Fibroblast of skin of left quadriceps (primary cell): ENCODE data around the gene SREBF1.
"Not testable (repeated sequence)": the region's sequence is repeated elsewhere in the genome, so short reads cannot be mapped to it uniquely, and the experiment has no call there.

Experiments
- DNase-seq, 2 experiments: peaks; one replicate each; pipeline ENCODE4 v3.0.0-alpha.2; 2013; ENCODE audit warnings: low read depth in 2 of 2

Gene SREBF1

DNA sequence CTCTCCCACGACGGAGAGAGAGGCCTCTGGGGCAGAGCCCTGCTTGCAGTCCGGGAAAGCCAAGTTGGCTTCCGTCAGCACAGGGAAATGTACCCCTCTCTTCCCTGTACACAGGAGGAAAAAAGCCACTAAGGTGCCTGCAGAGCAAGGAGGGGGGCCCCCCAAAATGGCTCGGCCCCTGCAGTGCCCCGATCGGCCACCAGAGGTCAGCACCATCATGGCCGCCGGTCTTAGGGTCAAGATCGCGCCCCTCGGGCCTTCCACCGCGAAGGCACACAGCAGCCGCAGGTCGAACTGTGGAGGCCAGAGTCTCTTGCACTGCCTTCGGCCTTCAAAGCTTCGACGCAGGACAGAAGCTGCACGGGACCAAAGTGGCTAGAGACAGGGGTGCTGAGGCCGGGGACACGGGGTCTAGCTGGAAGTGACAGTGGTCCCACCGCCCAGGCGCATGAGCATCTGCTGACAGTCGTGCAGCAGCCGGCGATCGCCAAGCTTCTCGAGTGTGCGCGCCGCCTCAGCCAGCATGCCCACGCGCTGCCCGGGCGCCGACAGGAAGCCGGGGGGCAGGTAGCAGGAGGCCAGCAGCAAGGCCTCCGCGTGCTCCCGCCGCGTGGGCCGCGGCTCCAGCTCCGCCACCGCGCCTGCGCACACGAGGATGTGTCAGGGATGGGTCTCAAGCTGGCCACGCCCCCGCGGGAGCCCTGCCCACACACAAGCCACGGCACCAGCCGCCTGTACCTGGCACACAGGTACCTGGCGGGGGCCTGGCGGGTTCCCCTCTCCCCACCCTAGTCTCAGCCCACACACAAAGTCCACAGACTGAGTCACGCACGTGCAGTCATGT lies 24.4 kb downstream of the SREBF1 start:
- no peak for DNase-seq

- no peak for DNase-seq
Measured at GRCh38 chr17:17811381-17812210, 25.2 kb downstream of the SREBF1 start.

DNA sequence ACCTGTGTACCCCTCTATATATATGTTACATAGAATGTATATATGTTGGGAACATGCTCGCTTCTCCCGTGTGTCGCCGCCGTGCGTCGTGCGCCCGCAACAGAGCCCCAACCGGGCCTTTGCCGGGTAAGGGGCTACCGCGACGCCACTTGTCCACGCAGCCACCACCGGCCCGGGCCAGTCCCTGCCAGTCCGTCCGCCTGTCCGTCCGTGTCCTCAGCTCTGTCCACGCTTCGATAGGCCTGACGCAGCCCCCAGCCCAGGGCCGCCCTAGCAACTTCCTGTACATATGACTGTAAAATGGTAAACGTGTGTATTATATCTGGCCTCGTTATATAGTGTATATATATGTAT lies 25.9 kb downstream of the SREBF1 start:
- no peak for DNase-seq

DNA sequence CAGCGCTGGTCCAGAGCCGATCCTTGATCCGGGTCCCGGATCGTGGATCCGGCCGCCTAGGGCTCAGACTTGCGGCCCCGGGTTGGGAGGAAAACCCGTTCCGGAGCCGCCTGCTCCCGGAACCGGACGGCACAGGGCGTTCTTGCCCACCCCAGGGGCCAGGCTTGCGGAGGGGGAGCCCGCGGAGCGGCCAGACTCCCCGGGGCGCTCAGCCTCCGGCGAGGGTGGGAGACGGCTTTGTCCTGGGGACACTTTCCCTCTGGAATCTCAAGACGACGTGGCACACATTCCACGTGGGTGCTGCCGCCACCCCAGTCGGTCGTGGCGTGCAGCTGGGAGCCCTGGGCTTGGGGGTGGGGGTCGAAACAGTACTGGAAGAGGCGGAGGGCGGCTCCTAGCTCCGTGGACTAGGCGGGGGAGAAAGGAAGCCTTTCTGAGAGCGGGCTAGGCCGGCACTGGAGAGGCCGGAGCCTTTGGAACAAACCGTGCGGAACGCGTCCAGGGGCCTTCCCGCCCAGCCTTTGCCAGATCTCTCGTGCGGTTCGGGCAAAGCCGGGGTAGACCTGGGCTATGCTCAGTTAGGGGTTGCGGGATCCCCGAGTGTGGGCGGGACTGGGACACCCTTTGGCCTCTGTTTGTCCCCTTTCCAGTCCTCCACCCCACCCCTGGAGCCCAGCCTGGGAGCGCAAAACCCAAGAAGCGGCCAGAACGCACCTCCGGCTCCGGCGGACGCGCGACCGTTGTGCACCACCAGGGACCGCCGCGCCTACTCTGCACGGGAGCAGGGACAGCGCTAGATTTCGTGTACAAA lies 26.5 kb downstream of the SREBF1 start:
- peak in 1 of 2 experiments; percentile 33 for DNase-seq

DNA sequence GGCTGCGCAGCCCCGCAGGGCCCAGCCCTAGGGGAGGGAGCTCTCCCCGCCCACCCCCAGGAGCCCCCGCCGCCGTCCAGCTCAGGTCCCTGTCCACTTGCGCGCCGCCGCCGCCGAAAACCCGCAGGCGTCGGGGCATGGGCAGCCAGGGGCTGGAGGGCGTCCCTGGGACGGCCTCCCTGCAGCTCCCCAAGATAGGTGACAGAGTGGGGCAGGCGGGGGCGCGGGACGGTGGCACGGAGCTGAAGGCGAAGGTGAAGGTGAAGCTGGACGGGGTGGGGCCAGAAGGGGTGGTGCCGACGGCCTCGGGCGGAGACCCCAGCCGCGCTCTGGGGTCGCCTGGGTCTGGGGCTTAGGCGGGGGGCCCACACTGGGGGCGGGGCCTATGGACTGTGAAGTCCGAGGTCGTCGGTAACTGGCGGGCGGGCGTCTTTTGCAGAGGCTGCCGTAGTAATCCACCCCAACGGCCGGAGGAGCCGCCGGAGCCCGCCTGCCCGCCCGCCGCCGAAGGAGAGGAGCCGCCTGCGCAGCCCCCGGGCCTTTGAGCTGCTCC lies 27.2 kb downstream of the SREBF1 start:
- DNase-seq, result no peak

DNA sequence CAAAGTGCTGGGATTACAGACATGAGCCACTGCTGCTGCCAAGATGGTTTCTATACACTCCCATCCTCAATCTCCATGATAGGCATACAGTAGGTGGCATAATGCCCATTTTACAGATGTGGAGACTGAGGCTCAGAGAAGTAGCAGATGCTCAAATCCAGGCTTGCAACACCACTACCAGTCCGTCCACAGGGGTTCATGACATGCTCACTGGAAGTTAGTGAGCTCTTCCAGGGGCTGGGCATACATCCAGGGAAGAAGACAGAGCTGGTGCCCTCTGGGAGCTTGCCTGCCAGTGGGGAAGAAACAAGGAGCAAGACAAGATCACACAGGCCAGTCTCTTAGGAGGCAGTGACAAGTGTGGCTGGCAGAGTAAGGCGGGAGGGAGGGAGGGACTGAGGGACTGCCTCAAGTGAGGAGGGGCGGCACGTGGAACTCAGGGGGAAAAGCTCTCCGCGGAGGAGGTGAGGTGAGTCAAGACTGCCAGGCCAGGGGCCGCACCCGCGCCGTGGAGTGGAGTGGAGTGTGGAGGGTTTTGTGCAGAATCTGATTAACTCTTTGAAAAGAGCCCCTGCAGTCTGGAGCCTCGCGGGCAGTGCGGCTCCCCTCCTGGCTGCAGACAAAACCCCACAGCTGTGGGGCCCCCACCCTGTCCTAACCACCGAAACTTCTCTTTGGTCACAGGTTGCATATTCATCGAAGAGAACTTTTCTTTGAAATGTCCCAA lies 27.9 kb downstream of the SREBF1 start:
- DNase-seq, result no peak

DNA sequence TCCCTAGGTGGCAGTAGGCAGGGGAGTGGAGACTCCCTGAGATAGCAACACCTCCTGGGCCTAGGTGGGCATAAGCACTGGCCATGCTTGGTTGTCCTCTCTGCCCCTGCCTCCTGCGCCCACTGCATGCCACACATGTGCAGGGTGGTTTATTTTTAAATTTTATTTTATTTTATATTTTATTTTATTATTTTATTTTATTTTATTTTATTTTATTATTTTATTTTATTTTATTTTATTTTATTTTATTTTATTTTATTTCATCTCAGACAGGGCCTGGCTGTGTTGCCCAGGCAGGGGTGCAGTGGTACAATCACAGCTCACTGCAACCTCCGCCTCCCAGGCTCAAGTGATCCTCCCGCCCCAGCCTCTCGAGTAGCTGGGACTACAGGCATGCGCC lies 28.6 kb downstream of the SREBF1 start:
- DNase-seq, result not testable (repeated sequence)

DNA sequence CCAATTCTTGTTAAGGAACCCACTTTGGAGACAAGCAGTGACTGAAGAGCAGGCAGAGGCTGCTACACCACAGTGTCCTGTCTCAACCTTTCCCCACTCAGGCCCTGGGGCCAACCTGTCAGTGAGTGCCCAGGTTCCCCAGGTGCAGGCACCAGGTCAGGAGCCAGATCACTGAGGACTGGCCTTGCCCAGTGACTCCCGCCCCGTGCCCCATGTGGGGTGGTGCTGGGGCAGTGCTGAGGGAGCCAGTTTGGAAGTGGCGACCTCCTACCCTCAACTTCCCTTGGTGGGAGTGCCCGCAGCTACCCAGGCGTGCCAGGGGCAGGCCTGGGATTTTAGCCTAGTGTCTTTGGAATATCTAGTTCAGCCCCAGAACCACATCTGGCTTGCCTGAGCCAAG lies 29.3 kb downstream of the SREBF1 start:
- DNase-seq, result no peak

- DNase-seq, result no peak
Measured at GRCh38 chr17:17806611-17807274, 30.0 kb downstream of the SREBF1 start.

DNA sequence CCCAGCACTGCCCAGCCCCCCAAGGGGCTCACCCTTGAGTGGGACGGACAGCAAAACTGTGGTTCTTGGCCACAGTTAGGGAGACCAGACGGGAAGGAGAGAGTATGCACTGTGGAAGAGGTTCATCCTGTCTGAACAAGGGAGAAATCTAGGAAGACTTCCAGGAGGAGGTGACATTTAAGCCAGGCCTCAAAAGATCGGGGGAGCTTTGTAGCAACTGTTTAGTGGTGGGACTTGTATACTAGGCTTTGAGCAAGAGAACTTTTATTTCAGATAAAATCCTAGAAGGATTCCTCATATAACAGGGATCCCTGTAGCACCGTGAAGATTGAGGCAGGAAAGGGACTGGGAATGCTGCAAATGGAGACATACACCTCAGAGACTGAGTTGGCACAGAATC lies 30.8 kb downstream of the SREBF1 start:
- DNase-seq, result no peak

GRCh38 chr17:17805575-17805974 lies 31.2 kb downstream of the SREBF1 start:
- no peak for DNase-seq

- no peak for DNase-seq
Measured at GRCh38 chr17:17804007-17804406, 32.8 kb downstream of the SREBF1 start.

- no peak for DNase-seq
Measured at GRCh38 chr17:17801800-17802481, 34.8 kb downstream of the SREBF1 start.

DNA sequence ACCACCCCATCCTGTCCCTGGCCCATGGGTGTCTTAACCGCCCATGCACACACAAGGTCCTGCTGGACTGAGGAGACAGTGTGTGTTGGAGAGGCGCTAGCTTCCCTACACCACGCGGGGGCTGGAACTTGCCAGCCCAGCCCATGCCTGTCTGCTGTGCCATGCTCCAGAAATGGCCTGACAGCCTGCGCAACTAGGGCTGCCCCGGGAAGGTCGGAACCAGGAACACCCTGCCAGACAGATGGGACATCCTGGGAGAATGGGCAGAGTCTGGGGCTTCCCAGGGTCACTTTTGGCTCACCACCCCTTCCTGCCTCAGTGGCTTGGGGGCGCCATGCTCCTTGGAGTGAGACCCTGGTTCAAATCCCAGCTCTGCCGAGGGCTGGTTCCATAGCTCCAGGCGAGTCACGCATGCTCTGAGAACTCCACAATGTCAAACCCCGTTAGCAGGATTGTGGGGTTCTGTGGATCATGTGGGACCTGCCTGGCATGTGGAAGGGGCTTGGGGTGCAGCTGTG lies 36.2 kb downstream of the SREBF1 start:
- no peak for DNase-seq

GRCh38 chr17:17798573-17799255 lies 38.1 kb downstream of the SREBF1 start:
- DNase-seq, result no peak

GRCh38 chr17:17798010-17798556 lies 38.7 kb downstream of the SREBF1 start:
- no peak for DNase-seq

DNA sequence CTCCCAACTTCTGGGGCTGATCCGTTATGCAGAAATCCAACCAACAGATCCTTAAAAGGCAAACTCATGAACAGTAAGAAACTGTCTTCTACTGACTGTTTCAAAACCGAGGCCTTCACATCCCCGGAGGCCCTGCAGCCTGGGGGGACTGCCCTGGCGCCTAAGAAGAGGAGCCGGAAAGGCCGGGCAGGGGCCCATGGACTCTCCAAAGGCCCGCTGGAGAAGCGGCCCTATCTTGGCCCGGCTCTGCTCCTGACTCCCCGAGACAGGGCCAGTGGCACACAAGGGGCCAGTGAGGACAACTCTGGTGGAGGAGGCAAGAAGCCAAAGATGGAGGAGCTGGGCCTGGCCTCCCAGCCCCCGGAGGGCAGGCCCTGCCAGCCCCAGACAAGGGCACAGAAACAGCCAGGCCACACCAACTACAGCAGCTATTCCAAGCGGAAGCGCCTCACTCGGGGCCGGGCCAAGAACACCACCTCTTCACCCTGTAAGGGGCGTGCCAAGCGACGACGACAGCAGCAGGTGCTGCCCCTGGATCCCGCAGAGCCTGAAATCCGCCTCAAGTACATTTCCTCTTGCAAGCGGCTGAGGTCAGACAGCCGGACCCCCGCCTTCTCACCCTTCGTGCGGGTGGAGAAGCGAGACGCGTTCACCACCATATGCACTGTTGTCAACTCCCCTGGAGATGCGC lies 39.5 kb downstream of the SREBF1 start:
- DNase-seq, result no peak

DNA sequence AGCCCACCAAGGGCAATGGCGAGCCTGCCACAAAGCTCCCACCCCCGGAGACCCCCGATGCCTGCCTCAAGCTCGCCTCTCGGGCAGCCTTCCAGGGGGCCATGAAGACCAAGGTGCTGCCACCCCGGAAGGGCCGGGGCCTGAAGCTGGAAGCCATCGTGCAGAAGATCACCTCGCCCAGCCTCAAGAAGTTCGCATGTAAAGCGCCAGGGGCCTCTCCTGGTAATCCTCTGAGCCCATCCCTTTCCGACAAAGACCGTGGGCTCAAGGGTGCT lies 40.1 kb downstream of the SREBF1 start:
- no peak for DNase-seq
